Measurements from ENCODE around the gene TM9SF3. TPM values are rescaled to one million over a fixed set of nuclear protein-coding genes. Genes with fewer than 3 reads are reported as not detected.

Gene TM9SF3
- polyA plus RNA-seq (2012; ENCODE audit: insufficient read depth, insufficient read length, low read depth): 42.5 TPM

DNA sequence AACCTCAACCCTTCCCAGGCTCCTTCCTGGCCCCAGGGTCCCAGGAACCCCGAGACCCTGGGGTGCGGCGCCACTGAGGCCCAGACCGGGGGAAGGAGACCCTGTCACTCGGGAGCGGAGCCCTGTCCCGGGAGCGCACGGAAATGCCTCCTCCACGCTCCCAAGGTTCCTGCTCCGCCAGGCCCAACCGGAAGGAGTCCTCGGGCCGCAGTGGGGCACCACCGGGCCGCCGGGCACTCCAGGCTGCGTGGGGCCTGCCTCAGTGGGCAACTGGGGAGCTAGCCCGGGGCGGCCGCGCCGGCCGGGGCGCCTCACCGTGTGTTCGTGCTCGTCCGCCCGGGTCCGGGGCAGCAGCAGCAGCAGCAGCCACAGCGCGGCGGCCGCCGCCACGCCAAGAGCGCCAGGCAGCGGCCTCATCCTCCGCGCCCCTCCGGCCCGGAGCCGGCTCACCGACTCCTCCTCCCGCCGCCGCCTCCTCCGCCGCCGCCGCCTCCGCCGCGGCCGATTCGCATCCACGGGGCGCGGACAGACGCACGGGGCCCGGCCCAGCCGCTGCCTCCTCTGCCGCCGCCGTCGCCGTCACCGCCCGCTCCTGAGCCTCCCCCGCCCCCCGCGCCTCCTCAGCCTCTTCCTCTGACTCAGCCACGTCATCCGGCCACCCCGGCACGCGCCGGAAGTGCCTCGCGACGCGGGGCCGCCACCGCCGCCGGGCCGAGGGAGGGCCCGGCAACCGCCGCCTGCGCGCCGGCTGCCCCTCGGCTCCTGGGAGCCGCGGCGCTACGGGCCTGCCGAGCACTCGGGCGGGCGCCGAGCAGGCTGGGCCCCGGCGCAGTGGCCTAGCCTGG, at the start of gene TM9SF3:
TSS of gene TM9SF3 (minus strand) at position 594 of the 845 bp plus-strand sequence. CDS start at position 417, 177 bp downstream.
- Histone ChIP-seq H3K4me3 (ENCODE audit: low read depth, low read length) (peak within 1 kb of the TSS; percentile 91), H3K9me3 (no peaks in the 10 kb centered on the region), H3K4me1 (peaks cover 7% of the 10 kb centered on the region), H3K36me3 (0 out of 2 replicates have a peak, but pooled peaks cover 2% of the 10 kb centered on the region), H3K27me3 (no peaks in the 10 kb centered on the region)
- peak; percentile 93 for DNase-seq
- TF ChIP-seq, protein P1, sequence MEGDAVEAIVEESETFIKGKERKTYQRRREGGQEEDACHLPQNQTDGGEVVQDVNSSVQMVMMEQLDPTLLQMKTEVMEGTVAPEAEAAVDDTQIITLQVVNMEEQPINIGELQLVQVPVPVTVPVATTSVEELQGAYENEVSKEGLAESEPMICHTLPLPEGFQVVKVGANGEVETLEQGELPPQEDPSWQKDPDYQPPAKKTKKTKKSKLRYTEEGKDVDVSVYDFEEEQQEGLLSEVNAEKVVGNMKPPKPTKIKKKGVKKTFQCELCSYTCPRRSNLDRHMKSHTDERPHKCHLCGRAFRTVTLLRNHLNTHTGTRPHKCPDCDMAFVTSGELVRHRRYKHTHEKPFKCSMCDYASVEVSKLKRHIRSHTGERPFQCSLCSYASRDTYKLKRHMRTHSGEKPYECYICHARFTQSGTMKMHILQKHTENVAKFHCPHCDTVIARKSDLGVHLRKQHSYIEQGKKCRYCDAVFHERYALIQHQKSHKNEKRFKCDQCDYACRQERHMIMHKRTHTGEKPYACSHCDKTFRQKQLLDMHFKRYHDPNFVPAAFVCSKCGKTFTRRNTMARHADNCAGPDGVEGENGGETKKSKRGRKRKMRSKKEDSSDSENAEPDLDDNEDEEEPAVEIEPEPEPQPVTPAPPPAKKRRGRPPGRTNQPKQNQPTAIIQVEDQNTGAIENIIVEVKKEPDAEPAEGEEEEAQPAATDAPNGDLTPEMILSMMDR (IDR thresholded peaks at IDR 0.05; ENCODE audit: low read depth, low read length): no peak

DNA sequence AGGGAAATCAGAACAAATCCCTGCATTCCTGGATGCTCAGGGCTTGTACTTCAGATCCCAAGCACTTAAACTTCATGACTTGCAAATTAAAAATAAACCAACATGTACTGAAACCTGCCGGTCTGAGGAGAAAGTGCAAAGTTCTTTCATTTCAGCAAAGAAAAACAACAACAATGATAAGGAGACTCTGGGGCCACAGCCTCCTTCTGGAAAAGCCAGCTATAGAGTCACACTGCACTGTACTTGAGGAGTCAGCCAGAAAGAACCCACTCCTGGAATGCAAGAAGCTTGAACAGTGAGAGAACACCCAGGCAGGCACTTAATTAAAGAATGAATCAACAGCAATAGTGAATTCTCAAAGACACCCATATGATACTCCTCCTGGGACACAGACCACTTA, 49.7 kb upstream of the TM9SF3 start:
- Histone ChIP-seq H3K9me3 (no peaks in the 10 kb centered on the region), H3K4me1 (no peaks in the 10 kb centered on the region), H3K36me3 (no peaks in the 10 kb centered on the region), H3K4me3 (ENCODE audit: low read depth, low read length) (no peak overlapping the region), H3K27me3 (no peaks in the 10 kb centered on the region)
- no peak for DNase-seq
- TF ChIP-seq, protein P1 (IDR thresholded peaks at IDR 0.05; ENCODE audit: low read depth, low read length): no peak

DNA sequence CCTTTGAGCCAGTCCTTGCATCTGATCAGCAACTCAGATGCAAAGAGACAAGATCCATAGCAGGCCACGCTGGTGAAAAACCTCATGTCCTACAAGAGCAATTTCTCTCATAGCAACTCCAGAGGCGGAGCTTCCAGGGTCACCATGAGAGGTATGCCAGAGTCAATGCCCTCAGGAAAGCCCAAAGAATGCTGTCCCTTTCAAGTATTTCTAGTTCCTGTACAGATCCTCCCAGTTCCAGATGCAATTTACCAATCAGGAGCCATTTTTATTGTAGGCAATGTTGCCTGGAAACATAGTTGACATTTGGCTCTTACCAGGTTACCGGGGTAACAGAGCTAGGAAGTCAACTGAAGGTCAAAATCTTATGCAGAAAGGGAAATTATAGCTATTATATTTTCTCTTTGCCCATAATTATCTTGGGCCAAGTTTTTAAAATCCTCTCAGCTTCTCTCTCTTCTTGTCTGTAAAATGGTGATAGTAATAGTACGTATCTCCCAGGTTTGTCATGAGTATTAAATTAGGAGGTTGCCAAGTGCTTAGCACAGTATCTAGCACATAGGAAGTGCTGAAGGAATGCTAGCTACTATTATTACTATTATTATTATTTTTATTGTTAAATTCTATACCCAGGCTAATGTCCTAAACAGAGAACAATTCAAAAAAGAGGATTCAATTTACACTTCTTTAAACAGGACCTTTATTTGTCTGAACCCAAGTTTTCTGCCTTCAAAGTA, 46.3 kb upstream of the TM9SF3 start:
- DNase-seq: no peak
- Histone ChIP-seq H3K36me3 (no peaks in the 10 kb centered on the region), H3K4me3 (ENCODE audit: low read depth, low read length) (no peak overlapping the region), H3K9me3 (no peaks in the 10 kb centered on the region), H3K4me1 (no peaks in the 10 kb centered on the region), H3K27me3 (no peaks in the 10 kb centered on the region)
- TF ChIP-seq, protein P1 (IDR thresholded peaks at IDR 0.05; ENCODE audit: low read depth, low read length): no peak

DNA sequence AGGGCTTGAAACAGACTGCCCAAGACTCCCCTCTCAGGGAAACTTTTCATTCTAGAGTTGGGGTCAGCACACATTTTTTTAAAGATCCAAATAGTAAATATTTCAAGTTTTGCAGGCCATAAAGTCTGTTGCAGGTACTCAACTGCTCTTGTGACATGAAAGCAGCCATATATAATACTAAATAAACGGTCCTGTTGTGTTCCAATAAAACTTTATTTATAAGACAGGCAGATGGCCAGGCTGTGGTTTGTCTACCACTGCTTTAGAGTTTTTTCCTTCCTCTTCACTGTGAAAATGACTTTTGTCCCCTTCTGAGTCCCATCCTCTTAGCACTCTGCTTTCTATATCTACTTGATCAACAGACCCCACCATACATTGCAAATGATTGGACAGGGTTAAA, 40.5 kb upstream of the TM9SF3 start:
- DNase-seq: no peak
- TF ChIP-seq, protein P1 (IDR thresholded peaks at IDR 0.05; ENCODE audit: low read depth, low read length): no peak
- Histone ChIP-seq H3K4me3 (ENCODE audit: low read depth, low read length) (no peak overlapping the region), H3K27me3 (no peaks in the 10 kb centered on the region), H3K4me1 (no peaks in the 10 kb centered on the region), H3K9me3 (no peaks in the 10 kb centered on the region), H3K36me3 (no peaks in the 10 kb centered on the region)

DNA sequence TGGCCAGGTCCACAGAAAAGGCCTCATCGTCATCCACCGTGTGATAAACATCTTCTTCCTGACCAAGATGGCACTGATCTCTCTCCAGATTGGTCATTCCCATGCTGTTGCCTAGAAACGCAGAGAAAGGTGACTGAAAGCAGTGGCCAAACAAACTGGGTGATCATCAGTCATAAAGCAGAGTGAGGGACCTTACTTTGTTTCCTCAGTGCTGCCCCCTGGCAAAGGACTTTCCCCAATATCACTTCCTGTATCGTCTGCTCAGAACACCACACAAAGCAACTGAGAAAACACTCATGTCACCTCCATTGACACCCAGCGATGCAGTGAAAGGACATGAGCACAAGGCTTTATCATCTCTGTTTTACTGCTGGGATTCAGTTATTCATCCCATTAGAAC, 40.0 kb upstream of the TM9SF3 start:
- DNase-seq: no peak
- TF ChIP-seq, protein P1 (IDR thresholded peaks at IDR 0.05; ENCODE audit: low read depth, low read length): peak; percentile 32
- no peaks in the 10 kb centered on the region for H3K4me1 ChIP-seq
- H3K36me3 ChIP-seq: no peaks in the 10 kb centered on the region
- no peaks in the 10 kb centered on the region for H3K27me3 ChIP-seq
- H3K9me3 ChIP-seq: no peaks in the 10 kb centered on the region
- no peak overlapping the region for H3K4me3 ChIP-seq (ENCODE audit: low read depth, low read length)
